GM19238 (cell line): ENCODE results near the gene ADGRB3.
A peak's percentile ranks its signal among the peaks of the same experiment; 100 is the strongest.
"Not testable (repeated sequence)": the region's sequence is repeated elsewhere in the genome, so short reads cannot be mapped to it uniquely, and the experiment has no call there.

Experiments used
- DNase-seq: peaks from one replicate; pipeline ENCODE4 v3.0.0; 2011; ENCODE audit warnings: low spot score; ENCODE audit not compliant: insufficient read length

The ADGRB3 gene

DNA sequence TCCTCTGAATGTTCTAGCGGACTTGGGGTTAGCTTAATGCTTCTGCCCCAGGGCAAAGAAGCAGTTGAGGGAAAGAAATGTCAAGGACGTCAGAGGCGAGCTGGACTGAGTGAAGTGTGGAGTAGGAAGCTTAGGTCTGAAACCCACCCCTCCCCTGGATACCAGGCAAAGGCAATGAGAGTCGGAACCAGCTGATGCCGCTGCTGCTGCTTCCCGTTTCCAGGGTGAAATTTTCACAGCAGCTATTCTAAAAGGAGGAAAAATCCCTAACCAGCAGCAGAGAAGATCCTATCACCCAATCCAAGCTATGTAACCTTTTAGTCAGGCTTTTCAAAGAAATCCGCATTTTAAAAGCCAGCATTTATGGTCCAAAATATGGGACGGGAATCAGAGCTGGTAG lies 597.4 kb downstream of the ADGRB3 start:
- no peak for DNase-seq

DNA sequence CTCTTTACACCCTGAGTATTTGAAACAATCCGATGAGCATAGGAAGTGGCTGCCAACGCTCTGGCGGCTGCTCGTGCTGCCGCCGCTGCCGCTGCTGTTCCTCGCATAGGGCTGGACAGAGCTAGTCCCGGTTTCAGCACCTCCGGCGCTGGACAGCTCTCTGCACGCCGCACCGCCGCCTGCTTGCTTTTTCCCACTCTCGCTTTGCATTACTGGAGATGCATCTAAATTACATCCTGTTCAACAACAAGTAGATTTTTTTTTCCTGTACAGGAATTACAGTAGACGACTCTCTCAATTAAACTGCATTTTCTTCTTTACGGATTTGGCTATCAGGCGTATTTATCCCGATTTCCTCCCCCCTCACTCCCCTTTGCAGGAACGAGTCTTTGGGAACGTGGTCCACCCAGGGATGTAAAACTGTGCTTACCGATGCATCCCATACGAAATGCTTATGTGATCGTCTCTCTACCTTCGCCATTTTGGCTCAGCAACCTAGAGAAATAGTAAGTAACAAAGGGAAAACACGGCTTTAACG lies 597.9 kb downstream of the ADGRB3 start:
- peak; percentile 9 for DNase-seq

DNA sequence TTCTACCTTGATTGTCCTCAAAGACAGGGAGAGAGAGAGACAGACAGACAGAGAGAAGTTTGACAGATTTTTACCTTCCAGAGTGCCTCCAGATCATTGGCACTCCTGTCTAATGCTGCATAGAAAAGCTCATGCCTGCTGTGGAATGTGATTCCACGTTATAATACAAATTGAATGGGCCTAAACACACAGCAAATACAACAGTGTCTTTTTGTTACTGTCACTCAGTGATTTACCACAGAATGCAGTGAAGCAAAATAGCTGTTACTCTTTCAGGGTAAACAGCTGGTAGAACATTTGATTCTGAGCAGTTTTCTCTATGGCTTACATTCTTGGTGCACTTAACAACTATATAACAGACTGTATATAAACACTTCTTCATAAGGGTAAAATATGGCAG lies 603.0 kb downstream of the ADGRB3 start:
- no peak for DNase-seq

GRCh38 chr6:69246983-69247382 lies 611.9 kb downstream of the ADGRB3 start:
- DNase-seq: no peak

- no peak for DNase-seq
These were observed 625.9 kb downstream of the ADGRB3 start for GRCh38 chr6:69261010-69261409.

DNA sequence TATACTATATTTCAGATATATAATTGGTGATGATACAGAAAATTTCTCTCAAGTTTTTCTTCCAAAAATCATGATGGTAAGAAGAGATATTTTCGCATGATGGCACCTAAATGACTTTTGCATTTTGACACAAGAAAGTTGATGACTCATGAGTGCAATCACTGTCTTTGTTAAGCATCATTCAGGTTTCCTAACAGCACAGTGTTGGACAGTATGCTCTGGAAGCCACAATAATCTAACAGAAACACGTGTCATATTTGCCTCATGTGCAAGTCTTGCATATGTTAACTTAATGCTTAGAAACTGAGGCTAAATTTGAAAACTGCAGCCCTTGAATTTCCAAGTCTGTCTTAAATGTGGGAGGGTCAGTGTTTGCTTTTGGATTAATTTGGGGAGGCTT lies 628.2 kb downstream of the ADGRB3 start:
- DNase-seq: no peak

DNA sequence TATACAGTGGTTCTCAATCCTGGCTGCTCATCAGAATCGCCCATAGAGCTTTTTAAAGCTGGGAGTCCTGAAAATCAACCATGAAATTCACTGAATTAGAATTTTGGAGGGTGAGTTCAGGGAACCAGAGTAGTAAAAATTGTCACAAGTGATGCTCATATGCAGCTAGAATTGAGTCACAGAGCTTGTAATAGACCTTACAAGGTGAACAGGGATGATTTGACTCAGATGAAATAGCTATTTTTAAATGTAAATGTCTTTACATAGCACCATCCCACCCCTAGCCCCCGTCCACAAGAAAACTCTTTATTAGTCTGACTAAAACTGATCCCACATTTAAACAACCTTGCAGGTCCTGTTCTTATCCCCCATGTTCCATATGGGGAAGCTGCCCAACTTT lies 630.0 kb downstream of the ADGRB3 start:
- DNase-seq: no peak

GRCh38 chr6:69265706-69266105 lies 630.6 kb downstream of the ADGRB3 start:
- no peak for DNase-seq

DNA sequence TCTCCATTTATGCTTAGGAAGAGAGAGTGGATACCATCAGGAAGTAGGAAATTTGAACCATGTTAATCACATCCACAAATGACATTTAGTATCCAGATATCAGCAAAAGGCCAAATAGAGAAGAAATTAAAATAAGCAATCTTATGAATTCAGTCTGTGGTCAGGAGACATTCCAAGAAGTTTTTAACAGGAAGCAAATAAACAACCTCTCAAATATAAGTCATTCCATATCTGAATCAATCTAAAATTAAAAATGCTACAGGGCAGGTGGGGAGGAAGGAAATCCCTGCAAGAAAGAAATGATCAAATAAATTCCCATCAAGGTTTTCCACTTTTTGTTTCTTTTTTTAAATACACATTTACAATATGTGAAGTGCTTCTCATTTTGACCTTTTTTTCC lies 641.1 kb downstream of the ADGRB3 start:
- DNase-seq: no peak

DNA sequence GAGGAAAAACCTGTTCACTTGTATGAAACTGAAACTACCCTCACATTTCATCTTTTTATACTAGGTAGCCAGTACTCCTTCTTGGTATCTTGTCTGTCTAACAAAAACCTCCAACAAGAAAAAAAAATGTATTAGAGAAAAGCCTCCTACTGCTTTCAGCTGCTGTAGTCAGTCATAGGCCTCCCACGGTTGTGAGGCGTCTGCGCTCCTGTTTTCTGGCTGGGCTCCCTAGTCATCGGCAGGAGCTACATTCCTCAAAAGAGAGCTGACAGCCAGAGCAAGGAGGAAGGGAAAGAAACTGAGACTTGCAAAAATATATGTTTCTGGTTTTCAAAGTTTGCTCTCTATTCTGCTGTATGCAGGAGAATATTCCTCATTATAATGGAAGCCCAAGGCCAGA lies 644.7 kb downstream of the ADGRB3 start:
- no peak for DNase-seq

DNA sequence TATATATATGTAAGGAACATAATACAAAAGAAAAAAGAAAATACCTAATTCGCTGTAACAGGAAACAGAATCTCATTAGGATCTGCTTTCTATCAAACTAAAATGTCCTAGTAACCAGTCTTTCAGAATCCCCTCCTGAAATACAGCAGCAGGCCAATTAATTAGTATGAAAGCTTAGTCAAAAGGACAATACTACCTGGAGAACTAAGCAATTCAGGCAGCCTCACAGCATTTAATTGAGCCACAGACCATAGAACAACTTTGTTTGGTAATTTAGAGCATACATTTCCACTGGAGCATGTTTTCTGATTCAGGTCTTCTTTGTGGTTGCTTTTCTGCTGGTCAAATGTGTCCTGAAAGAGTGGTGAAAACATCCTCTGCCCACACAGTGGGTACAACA lies 645.8 kb downstream of the ADGRB3 start:
- no peak for DNase-seq

DNA sequence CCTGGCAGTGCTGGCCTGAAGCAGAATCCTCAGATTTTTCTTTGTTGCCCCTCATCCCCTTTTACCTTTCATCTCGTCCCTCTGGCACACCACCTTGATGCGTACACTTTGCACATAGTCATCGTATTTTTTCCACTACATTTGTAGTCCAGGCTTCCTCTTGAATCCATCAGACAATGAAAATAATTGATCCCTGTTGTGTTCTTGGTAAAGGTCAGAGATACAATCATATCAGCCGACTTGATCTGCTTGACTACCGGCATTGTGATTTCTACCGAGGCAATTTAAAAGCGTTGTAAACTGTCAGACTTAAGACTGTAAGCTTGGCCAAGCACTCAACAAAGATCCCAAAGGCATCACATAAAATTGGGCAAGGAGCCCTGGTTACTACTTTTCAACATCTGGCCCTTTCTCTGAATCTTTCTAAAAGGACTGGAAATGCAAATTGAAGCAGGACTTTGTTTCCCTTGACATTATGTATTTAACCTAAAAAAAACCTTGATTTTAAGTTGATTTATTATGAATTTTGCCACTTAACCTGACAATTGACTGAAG lies 649.2 kb downstream of the ADGRB3 start:
- DNase-seq: no peak

GRCh38 chr6:69285054-69285453 lies 650.0 kb downstream of the ADGRB3 start:
- DNase-seq: no peak

DNA sequence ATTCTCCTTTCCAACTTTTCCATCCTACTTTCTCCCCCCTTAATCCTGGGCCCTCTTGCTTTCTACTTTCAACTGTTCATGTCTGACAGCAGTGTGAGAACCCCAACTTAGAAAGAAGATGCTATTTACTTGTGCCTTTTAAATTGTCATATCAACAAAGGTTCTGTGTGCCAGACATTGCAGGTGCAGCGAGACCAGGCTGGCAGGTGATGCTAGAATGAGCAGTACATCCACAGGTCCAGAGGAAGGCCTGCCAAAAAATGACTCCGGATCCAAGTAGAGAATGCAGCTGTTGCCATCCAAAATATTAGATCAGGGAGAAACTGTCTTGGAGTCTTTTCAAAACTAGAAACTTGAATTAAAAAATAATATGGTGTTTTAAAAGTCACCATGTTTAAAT lies 651.2 kb downstream of the ADGRB3 start:
- DNase-seq: no peak

DNA sequence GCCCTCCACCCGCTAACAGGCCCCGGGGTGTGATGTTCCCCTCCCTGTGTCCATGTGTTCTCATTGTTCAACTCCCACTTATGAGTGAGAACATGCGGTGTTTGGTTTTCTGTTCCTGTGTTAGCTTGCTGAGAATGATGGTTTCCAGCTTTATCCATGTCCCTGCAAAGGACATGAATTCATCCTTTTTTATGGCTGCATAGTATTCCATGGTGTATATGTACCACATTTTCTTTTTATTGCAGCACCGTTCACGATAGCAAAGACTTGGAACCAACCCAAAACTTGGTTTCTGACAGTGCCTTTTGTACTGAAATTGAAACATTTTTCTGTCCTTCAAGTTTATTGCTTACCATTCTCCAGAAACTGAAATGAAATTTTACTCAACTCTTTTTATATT lies 653.1 kb downstream of the ADGRB3 start:
- DNase-seq: not testable (repeated sequence)

GRCh38 chr6:69289689-69290495 lies 654.8 kb downstream of the ADGRB3 start:
- no peak for DNase-seq

- DNase-seq: no peak
These were observed 658.4 kb downstream of the ADGRB3 start for GRCh38 chr6:69293471-69293870.

DNA sequence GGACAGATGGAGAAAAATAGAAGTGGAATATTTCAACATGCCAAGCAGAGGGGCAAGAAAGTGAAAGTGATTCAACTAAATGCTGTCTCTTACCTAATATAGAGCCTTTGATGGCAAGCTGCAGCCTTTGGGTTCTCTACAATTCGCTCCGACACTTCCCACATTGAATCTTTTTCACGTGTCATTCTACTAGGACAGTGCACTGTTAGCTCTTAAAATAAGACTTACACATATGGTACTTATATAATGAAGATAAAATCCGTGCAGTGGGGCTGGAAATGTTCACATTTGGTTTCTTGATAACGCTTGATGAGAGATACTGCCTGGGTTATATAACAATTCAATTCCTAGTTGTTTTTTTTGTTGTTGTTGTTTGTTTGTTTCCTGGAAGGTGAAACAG lies 659.3 kb downstream of the ADGRB3 start:
- DNase-seq: no peak

- DNase-seq: no peak
These were observed 659.8 kb downstream of the ADGRB3 start for GRCh38 chr6:69294862-69295261.

GRCh38 chr6:69303382-69303781 lies 668.3 kb downstream of the ADGRB3 start:
- no peak for DNase-seq

DNA sequence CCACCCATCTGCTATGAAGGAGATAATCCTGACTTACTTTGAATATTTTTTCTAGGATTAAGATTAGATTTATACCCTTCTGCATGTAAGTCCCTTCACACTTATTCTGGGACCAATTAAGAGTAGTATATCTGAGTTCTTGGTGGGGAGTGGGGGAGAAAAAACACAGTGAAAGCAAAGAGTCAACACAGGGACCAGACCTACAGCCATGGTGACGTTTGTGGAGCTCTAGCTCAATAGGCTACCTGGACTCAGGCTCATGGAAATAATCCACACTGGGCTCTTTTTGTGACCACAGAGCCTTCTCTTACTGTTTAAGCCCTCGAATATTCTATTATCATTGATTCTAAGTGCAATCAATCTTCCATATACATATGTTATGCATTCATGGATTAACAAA lies 670.4 kb downstream of the ADGRB3 start:
- no peak for DNase-seq

GRCh38 chr6:69308584-69308983 lies 673.5 kb downstream of the ADGRB3 start:
- DNase-seq: no peak

- no peak for DNase-seq
These were observed 676.8 kb downstream of the ADGRB3 start for GRCh38 chr6:69311888-69312287.
